HepG2 (cell line): ENCODE results near the gene SF3A2. TPM values are rescaled to one million over a fixed set of nuclear protein-coding genes. Genes with fewer than 3 reads are reported as not detected.

ENCODE experiments used
- BCL6 ChIP-seq: IDR thresholded peaks from 2 replicates; pipeline ENCODE4 v1.6.1; 2016; ENCODE audit warnings: missing genetic modification reagents, missing compliant biosample characterization
- DMAP1 ChIP-seq: IDR thresholded peaks from 2 replicates; pipeline ENCODE4 v1.6.1; 2016
- HOXA9 ChIP-seq: sonication (generic); formaldehyde crosslinking; IDR thresholded peaks from 2 replicates; pipeline ENCODE4 v1.8.1; 2022; ENCODE audit warnings: missing genetic modification reagents, mild to moderate bottlenecking, moderate library complexity, borderline replicate concordance
- JUN ChIP-seq: sonication (generic); formaldehyde crosslinking; IDR thresholded peaks from 2 replicates; pipeline ENCODE4 v1.4.0; 2020; ENCODE audit warnings: mild to moderate bottlenecking, missing genetic modification reagents
- NCOR1 ChIP-seq: fragments of 200-600 bp; sonication (generic); IDR thresholded peaks from 2 replicates; pipeline ENCODE4 v1.7.0; 2017; ENCODE audit warnings: antibody characterized with exemption, low read length, borderline replicate concordance
- NR2C2 ChIP-seq: sonication (generic); formaldehyde crosslinking; IDR thresholded peaks from 2 replicates; pipeline ENCODE4 v1.4.0; 2020; ENCODE audit warnings: missing genetic modification reagents, mild to moderate bottlenecking, moderate library complexity, borderline replicate concordance
- NR2F1 ChIP-seq, 2 experiments: fragments of 450-650 bp in 1 of 2; formaldehyde crosslinking in 1 of 2; IDR thresholded peaks; 2 replicates each; pipeline versions ENCODE4 v1.5.0 to v1.6.1; 2016 to 2020; ENCODE audit warnings: mild to moderate bottlenecking in 1 of 2, missing compliant biosample characterization in 1 of 2, missing genetic modification reagents in 1 of 2, moderate library complexity in 1 of 2
- PAF1 ChIP-seq: IDR thresholded peaks from 2 replicates; pipeline ENCODE4 v1.6.1; 2016; ENCODE audit warnings: missing genetic modification reagents, missing compliant biosample characterization
- REXO4 ChIP-seq: sonication (generic); formaldehyde crosslinking; IDR thresholded peaks from 2 replicates; pipeline ENCODE4 v1.8.0; 2022; ENCODE audit warnings: missing genetic modification reagents, mild to moderate bottlenecking, borderline replicate concordance
- SCMH1 ChIP-seq: sonication (generic); formaldehyde crosslinking; IDR thresholded peaks from 2 replicates; pipeline ENCODE4 v1.9.0; 2021; ENCODE audit warnings: missing genetic modification reagents, mild to moderate bottlenecking, borderline replicate concordance
- SETDB1 ChIP-seq: sonication (generic); formaldehyde crosslinking; IDR thresholded peaks from 2 replicates; pipeline ENCODE4 v1.5.1; 2020; ENCODE audit warnings: missing genetic modification reagents, mild to moderate bottlenecking, borderline replicate concordance
- SP4 ChIP-seq: sonication (generic); formaldehyde crosslinking; IDR thresholded peaks from 2 replicates; pipeline ENCODE4 v1.8.1; 2023; ENCODE audit warnings: mild to moderate bottlenecking, missing genetic modification reagents
- SSRP1 ChIP-seq: IDR thresholded peaks from 2 replicates; pipeline ENCODE4 v1.6.1; 2016; ENCODE audit warnings: control low read depth
- THAP11 ChIP-seq: IDR thresholded peaks from 2 replicates; pipeline ENCODE4 v1.6.1; 2016; ENCODE audit warnings: missing biosample characterization, missing genetic modification reagents
- ZBTB42 ChIP-seq: sonication (generic); formaldehyde crosslinking; IDR thresholded peaks from 2 replicates; pipeline ENCODE4 v1.5.0; 2020; ENCODE audit warnings: mild to moderate bottlenecking, missing genetic modification reagents
- ZFYVE20 ChIP-seq: sonication (generic); formaldehyde crosslinking; IDR thresholded peaks from 2 replicates; pipeline ENCODE4 v1.8.0; 2023; ENCODE audit warnings: low read depth, mild to moderate bottlenecking, moderate library complexity, missing genetic modification reagents, borderline replicate concordance
- ZNF772 ChIP-seq: sonication (generic); formaldehyde crosslinking; IDR thresholded peaks from 2 replicates; pipeline ENCODE4 v1.5.0; 2020; ENCODE audit warnings: mild to moderate bottlenecking, missing genetic modification reagents
- polyA plus RNA-seq, 8 experiments: library from polyadenylated mRNA; depleted of rRNA in 3 of 8; stranded (reverse) in 7 of 8; unstranded in 1 of 8; fragments of >200 nt; fragmentation: Illumina TruSeq in 4 of 8; extraction: Trizol in 4 of 8; gene quantifications; 2 replicates each; pipeline versions ENCODE4 v1.2.1 to v1.2.3, GENCODE V29; 2011 to 2016; ENCODE audit warnings: low read depth in 4 of 8, missing spikeins in 1 of 8, mixed read lengths in 1 of 8; ENCODE audit not compliant: insufficient read depth in 1 of 8
- total RNA-seq, 5 experiments: library from RNA; depleted of rRNA; stranded (reverse); fragments of >200 nt; fragmentation: Illumina TruSeq; extraction: Trizol; gene quantifications; 2 replicates each; pipeline ENCODE4 v1.2.3, GENCODE V29; 2016; ENCODE audit warnings: low read depth in 1 of 5
- TF ChIP-seq, protein P1 (sequence below): sonication (generic); formaldehyde crosslinking; IDR thresholded peaks from 2 replicates; pipeline ENCODE4 v1.4.0; 2020; ENCODE audit warnings: low read depth, missing genetic modification reagents
- TF ChIP-seq, protein P2 (sequence below): sonication (generic); formaldehyde crosslinking; IDR thresholded peaks from 2 replicates; pipeline ENCODE4 v1.4.0; 2020; ENCODE audit warnings: missing genetic modification reagents
- TF ChIP-seq, protein P3 (sequence below): sonication (generic); formaldehyde crosslinking; IDR thresholded peaks from 2 replicates; pipeline ENCODE4 v1.5.0; 2020; ENCODE audit warnings: mild to moderate bottlenecking, missing genetic modification reagents
- TF ChIP-seq, protein P4 (sequence below): sonication (generic); formaldehyde crosslinking; IDR thresholded peaks from 2 replicates; pipeline ENCODE4 v1.5.0; 2020; ENCODE audit warnings: missing genetic modification reagents

The SF3A2 gene
- total and polyA plus RNA-seq, 2 of the 13 experiments (the other 11 are each of a cell fraction or from before 2014, with no cell fraction given): 8.6 to 8.8 TPM

DNA sequence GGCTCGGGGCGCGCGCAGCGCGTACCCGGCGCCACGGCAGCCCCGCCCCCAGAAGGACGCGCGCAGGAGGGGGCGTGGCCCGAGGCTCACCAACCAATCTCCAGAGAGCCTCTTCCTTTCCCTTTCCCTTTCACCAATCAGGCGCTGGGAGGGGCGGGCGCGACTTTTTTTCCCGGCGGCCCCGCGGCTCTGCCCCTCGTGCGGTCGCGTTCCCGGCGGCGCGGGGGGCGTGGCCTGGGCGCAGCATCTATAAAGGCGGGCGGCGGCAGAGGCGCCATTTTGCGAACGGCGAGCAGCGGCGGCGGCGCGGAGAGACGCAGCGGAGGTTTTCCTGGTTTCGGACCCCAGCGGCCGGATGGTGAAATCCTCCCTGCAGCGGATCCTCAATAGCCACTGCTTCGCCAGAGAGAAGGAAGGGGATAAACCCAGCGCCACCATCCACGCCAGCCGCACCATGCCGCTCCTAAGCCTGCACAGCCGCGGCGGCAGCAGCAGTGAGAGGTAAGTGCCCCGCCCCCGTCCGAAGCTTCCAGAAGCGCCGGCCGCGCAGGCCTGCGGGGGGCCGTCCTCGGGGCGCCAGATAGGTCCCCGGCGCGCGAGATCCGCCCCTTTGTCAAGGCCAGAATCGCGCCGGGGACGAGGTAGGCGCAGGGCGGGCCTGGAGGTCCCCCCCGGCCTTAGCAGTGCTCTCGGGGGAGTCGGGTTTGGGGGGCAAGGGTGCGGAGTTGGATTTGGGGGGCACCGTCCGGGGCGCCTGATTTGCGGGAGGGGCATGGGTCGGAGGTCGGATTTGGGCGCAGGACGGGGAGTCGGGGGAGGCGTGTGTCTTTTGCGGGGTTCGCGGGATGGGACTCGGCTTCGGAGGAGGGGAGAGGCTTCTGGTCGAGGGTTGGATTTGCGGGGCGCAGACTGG lies 32.9 kb downstream of the SF3A2 start (continued):
- TF ChIP-seq SETDB1 (CRISPR knock-in tag) (no peak), REXO4 (CRISPR knock-in tag) (no peak), ZBTB42 (CRISPR knock-in tag) (no peak), SCMH1 (CRISPR knock-in tag) (no peak), HOXA9 (no peak), THAP11 (CRISPR knock-in tag) (peak; percentile 82), ZNF772 (peak; percentile 79; the same call in 1 of the 2 replicates), BCL6 (CRISPR knock-in tag) (no peak), SSRP1 (no peak), JUN (CRISPR knock-in tag) (no peak), NR2F1 (CRISPR knock-in tag; IDR thresholded peaks at IDR 0.05) (no peak), NR2C2 (no peak), NCOR1 (no peak), ZFYVE20 (CRISPR knock-in tag) (no peak), PAF1 (CRISPR knock-in tag) (no peak), SP4 (CRISPR knock-in tag) (peak; percentile 99), DMAP1 (no peak)
- TF ChIP-seq, protein P1, sequence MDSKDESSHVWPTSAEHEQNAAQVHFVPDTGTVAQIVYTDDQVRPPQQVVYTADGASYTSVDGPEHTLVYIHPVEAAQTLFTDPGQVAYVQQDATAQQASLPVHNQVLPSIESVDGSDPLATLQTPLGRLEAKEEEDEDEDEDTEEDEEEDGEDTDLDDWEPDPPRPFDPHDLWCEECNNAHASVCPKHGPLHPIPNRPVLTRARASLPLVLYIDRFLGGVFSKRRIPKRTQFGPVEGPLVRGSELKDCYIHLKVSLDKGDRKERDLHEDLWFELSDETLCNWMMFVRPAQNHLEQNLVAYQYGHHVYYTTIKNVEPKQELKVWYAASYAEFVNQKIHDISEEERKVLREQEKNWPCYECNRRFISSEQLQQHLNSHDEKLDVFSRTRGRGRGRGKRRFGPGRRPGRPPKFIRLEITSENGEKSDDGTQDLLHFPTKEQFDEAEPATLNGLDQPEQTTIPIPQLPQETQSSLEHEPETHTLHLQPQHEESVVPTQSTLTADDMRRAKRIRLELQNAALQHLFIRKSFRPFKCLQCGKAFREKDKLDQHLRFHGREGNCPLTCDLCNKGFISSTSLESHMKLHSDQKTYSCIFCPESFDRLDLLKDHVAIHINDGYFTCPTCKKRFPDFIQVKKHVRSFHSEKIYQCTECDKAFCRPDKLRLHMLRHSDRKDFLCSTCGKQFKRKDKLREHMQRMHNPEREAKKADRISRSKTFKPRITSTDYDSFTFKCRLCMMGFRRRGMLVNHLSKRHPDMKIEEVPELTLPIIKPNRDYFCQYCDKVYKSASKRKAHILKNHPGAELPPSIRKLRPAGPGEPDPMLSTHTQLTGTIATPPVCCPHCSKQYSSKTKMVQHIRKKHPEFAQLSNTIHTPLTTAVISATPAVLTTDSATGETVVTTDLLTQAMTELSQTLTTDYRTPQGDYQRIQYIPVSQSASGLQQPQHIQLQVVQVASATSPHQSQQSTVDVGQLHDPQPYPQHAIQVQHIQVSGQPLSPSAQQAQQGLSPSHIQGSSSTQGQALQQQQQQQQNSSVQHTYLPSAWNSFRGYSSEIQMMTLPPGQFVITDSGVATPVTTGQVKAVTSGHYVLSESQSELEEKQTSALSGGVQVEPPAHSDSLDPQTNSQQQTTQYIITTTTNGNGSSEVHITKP (CRISPR knock-in tag): no peak
- TF ChIP-seq, protein P2, sequence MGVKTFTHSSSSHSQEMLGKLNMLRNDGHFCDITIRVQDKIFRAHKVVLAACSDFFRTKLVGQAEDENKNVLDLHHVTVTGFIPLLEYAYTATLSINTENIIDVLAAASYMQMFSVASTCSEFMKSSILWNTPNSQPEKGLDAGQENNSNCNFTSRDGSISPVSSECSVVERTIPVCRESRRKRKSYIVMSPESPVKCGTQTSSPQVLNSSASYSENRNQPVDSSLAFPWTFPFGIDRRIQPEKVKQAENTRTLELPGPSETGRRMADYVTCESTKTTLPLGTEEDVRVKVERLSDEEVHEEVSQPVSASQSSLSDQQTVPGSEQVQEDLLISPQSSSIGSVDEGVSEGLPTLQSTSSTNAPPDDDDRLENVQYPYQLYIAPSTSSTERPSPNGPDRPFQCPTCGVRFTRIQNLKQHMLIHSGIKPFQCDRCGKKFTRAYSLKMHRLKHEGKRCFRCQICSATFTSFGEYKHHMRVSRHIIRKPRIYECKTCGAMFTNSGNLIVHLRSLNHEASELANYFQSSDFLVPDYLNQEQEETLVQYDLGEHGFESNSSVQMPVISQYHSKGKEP: peak; percentile 93
- TF ChIP-seq, protein P3, sequence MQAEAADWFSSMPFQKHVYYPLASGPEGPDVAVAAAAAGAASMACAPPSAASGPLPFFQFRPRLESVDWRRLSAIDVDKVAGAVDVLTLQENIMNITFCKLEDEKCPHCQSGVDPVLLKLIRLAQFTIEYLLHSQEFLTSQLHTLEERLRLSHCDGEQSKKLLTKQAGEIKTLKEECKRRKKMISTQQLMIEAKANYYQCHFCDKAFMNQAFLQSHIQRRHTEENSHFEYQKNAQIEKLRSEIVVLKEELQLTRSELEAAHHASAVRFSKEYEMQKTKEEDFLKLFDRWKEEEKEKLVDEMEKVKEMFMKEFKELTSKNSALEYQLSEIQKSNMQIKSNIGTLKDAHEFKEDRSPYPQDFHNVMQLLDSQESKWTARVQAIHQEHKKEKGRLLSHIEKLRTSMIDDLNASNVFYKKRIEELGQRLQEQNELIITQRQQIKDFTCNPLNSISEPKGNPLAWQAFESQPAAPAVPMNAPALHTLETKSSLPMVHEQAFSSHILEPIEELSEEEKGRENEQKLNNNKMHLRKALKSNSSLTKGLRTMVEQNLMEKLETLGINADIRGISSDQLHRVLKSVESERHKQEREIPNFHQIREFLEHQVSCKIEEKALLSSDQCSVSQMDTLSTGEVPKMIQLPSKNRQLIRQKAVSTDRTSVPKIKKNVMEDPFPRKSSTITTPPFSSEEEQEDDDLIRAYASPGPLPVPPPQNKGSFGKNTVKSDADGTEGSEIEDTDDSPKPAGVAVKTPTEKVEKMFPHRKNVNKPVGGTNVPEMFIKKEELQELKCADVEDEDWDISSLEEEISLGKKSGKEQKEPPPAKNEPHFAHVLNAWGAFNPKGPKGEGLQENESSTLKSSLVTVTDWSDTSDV (CRISPR knock-in tag): 0 out of 2 replicates have a peak, but pooled peaks have one; percentile 73
- TF ChIP-seq, protein P4, sequence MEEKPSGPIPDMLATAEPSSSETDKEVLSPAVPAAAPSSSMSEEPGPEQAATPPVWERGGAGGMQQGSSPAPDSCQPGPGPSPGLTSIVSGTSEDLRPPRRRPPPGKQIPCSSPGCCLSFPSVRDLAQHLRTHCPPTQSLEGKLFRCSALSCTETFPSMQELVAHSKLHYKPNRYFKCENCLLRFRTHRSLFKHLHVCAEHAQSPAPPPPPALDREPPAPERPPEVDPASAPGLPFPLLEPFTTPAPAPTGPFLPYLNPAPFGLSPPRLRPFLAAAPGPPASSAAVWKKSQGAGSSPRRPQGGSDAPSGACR (CRISPR knock-in tag): 0 out of 2 replicates have a peak, but pooled peaks have one; percentile 15
